Activated CD4-positive, alpha-beta T cell treated with anti-CD3 and anti-CD28 coated beads, Interleukin-2, amount 10 ng/mL, durations not matched to agents 7 days and 5 days (primary cell): Measurements from ENCODE around the gene DCDC1. TPM values are rescaled to one million over a fixed set of nuclear protein-coding genes. Genes with fewer than 3 reads are reported as not detected.

Source experiments
- CTCF ChIA-PET: fragments of 350-600 bp; sonication (Branson Sonifier 250); formaldehyde crosslinking; loops from one replicate; lab custom pipeline; 2021; ENCODE audit warnings: antibody characterized with exemption; lab: Charles Lee
- POLR2A ChIA-PET: fragments of 350-600 bp; sonication (Branson Sonifier 250); formaldehyde crosslinking; loops from one replicate; lab custom pipeline; 2021; ENCODE audit warnings: antibody characterized with exemption; lab: Charles Lee
- DNase-seq: peaks from one replicate; pipeline ENCODE4 v3.0.0-alpha.2; 2020
- H3K27ac Mint-ChIP-seq: one replicate; pipeline ENCODE4 v1.8.0; 2021; ENCODE audit warnings: mild to moderate bottlenecking, moderate library complexity, mixed read lengths
- H3K27me3 Mint-ChIP-seq: one replicate; pipeline ENCODE4 v1.8.0; 2021; ENCODE audit warnings: mixed read lengths
- H3K36me3 Mint-ChIP-seq: one replicate; pipeline ENCODE4 v1.8.0; 2021; ENCODE audit warnings: low read depth, mixed read lengths
- H3K4me1 Mint-ChIP-seq: one replicate; pipeline ENCODE4 v1.8.0; 2021; ENCODE audit warnings: mixed read lengths
- H3K4me3 Mint-ChIP-seq: one replicate; pipeline ENCODE4 v1.8.0; 2021; ENCODE audit warnings: mild to moderate bottlenecking, moderate library complexity, mixed read lengths
- H3K9me3 Mint-ChIP-seq: one replicate; pipeline ENCODE4 v1.8.0; 2021; ENCODE audit warnings: mixed read lengths
- total RNA-seq, 2 experiments: library from RNA; stranded (reverse); gene quantifications; one replicate each; pipeline ENCODE4 v1.2.3, GENCODE V29; 2021

DCDC1 gene
- total RNA-seq, 2 experiments from 2014 or later: not detected

DNA sequence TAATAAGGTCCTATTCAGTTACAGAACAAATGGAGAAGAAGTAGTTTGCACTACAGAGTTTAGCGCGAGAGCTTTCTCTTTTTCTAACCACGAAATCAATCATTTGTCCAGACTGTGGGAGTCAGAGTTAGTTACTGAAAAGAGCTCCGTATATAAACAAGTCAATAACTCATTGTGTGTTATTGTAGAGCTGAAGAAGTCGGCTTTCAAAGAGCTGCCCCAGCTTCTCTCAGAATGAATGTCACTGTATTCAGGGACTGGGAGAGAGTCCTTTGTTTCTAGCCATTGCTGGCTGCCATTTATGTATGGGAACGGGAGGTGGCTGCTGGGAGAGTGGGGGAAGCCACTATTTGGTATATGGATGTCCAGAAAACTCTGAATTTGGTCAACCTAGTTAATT, 227.8 kb downstream of the DCDC1 start:
- Mint-ChIP-seq H3K36me3 (no peaks in the 10 kb centered on the region), H3K27ac (no peak overlapping the region), H3K9me3 (no peaks in the 10 kb centered on the region), H3K4me3 (no peak overlapping the region), H3K4me1 (no peaks in the 10 kb centered on the region), H3K27me3 (no peaks in the 10 kb centered on the region)
- POLR2A ChIA-PET: no interaction called here
- CTCF ChIA-PET: no interaction called here
- DNase-seq: no peak

DNA sequence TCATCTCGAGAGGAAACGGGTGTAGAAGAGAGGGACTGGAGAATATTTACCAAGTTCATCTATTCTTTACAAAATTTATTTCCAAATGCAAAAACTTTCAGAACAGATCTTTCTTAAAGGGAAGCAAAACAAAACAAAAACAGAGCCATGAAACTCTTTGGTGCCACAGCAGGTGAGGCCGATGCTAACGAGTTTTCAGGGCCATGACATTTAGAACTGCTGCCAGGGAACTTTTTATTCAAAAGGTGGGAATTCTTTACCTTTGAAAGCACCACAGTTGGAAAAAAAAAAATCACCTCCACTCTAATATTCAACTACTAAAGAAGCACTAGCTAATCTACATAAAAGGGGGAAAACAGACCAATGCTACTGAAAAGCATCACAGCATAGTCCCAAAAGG, 230.1 kb downstream of the DCDC1 start:
- no peak overlapping the region for H3K4me3 Mint-ChIP-seq

GRCh38 chr11:31132531-31133421, 236.8 kb downstream of the DCDC1 start:
- no peak for DNase-seq
- H3K27me3 Mint-ChIP-seq: no peaks in the 10 kb centered on the region
- no peak overlapping the region for H3K4me3 Mint-ChIP-seq
- H3K27ac Mint-ChIP-seq: no peak overlapping the region
- ChIA-PET POLR2A (no interaction called here), CTCF (no interaction called here)
- no peaks in the 10 kb centered on the region for H3K4me1 Mint-ChIP-seq
- no peaks in the 10 kb centered on the region for H3K36me3 Mint-ChIP-seq
- no peaks in the 10 kb centered on the region for H3K9me3 Mint-ChIP-seq

More for the DNA sequence above, 230.1 kb downstream of the DCDC1 start:
- POLR2A ChIA-PET: no interaction called here
- Mint-ChIP-seq H3K4me1 (no peaks in the 10 kb centered on the region), H3K27ac (no peak overlapping the region), H3K36me3 (no peaks in the 10 kb centered on the region), H3K27me3 (no peaks in the 10 kb centered on the region), H3K9me3 (no peaks in the 10 kb centered on the region)
- DNase-seq: no peak
- CTCF ChIA-PET: no interaction called here

DNA sequence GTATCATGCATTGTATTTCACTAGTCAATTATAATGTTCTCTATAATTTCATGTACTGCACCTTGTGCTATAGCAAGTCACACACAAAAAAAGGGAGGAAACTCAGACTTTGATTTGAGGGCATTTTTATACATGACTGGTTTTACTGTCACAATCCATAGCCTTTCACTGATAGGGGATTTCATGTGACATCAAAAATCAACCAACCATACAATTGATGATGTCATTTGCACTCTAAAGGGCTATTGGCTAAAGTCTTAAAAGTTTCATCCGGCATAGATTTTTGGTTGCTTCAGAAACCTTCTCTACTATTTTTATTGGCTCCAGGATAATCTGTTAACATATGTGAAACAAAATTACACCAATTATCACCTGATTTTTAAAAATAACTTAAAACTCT, 237.8 kb downstream of the DCDC1 start:
- Mint-ChIP-seq H3K27ac (no peak overlapping the region), H3K27me3 (no peaks in the 10 kb centered on the region), H3K9me3 (no peaks in the 10 kb centered on the region), H3K36me3 (no peaks in the 10 kb centered on the region), H3K4me1 (no peaks in the 10 kb centered on the region), H3K4me3 (no peak overlapping the region)
- DNase-seq: no peak
- ChIA-PET POLR2A (no interaction called here), CTCF (no interaction called here)

- H3K4me3 Mint-ChIP-seq: no peak overlapping the region
- no peaks in the 10 kb centered on the region for H3K4me1 Mint-ChIP-seq
- peaks cover 3% of the 10 kb centered on the region for H3K9me3 Mint-ChIP-seq
- ChIA-PET CTCF (no interaction called here), POLR2A (no interaction called here)
- no peak for DNase-seq
- H3K27me3 Mint-ChIP-seq: no peaks in the 10 kb centered on the region
- H3K27ac Mint-ChIP-seq: no peak overlapping the region
- H3K36me3 Mint-ChIP-seq: no peaks in the 10 kb centered on the region
These were observed 242.2 kb downstream of the DCDC1 start for GRCh38 chr11:31127290-31127689.

DNA sequence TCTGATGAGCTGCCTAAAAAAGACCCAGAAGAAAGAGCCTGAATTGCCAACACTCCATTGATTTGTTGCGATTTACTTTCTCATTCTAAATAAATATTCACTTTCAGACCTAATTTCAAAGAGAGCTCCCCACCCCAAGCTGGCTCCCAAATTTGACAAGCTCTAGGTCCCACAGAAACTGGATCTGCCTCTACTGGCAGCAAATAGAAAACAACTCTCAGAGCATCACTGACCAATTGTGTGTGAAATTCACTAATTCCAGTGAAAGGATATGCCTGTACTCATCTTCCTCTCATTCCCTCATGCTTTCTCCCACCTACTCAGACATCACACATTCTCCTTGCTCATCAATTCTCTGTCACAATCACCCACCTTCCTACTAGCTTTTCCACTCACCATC, 249.1 kb downstream of the DCDC1 start:
- no peak for DNase-seq
- Mint-ChIP-seq H3K4me3 (no peak overlapping the region), H3K27ac (no peak overlapping the region), H3K36me3 (no peaks in the 10 kb centered on the region), H3K9me3 (peaks cover 3% of the 10 kb centered on the region), H3K4me1 (no peaks in the 10 kb centered on the region), H3K27me3 (no peaks in the 10 kb centered on the region)
- CTCF ChIA-PET: no interaction called here
- POLR2A ChIA-PET: no interaction called here

DNA sequence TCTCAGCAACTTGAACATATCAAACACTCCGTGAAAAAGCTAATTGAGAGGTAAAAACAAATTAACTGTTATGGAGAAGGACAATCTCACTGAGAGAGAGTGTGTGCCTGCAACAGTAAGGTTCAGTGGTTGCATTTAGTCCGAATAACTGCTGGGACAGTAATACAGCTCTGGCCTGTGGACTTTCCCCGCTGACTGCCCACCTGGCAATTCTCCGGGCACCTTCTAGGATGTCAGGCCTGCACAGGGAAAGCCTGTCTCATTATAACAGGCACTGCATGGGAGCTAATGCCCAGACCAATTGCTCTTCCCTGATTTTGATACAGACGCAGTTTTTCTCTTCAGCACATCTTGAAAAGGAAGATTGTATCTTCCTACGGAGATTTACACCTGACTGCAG, 251.0 kb downstream of the DCDC1 start:
- Mint-ChIP-seq H3K9me3 (no peaks in the 10 kb centered on the region), H3K36me3 (no peaks in the 10 kb centered on the region), H3K27ac (no peak overlapping the region), H3K4me3 (no peak overlapping the region), H3K27me3 (no peaks in the 10 kb centered on the region), H3K4me1 (no peaks in the 10 kb centered on the region)
- DNase-seq: no peak
- ChIA-PET POLR2A (no interaction called here), CTCF (no interaction called here)

- Mint-ChIP-seq H3K27ac (no peak overlapping the region), H3K4me1 (no peaks in the 10 kb centered on the region), H3K4me3 (no peak overlapping the region), H3K27me3 (no peaks in the 10 kb centered on the region), H3K36me3 (no peaks in the 10 kb centered on the region), H3K9me3 (no peaks in the 10 kb centered on the region)
- DNase-seq: no peak
- POLR2A ChIA-PET: no interaction called here
- CTCF ChIA-PET: no interaction called here
These were observed 252.5 kb downstream of the DCDC1 start for GRCh38 chr11:31117038-31117437.

DNA sequence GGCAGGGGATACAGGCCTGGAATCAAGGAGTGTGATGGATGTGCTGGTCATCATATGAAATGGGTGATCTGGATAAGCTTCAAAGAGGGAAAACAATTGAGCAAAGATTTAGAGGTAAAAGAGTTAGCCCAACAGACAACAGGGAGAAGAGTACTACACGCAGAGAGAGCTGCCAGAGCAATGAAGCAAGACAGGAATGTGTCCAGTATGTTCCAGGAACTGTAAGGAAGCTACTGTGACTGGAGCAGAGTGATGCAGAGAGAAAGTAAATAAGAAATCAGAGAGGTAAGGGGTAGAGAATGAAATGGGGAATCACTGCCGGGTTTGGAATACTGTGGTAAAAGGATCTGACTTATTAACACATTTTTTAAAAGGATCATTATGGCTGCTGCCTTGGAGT, 255.1 kb downstream of the DCDC1 start:
- H3K27me3 Mint-ChIP-seq: no peaks in the 10 kb centered on the region
- no peak overlapping the region for H3K27ac Mint-ChIP-seq
- ChIA-PET POLR2A (no interaction called here), CTCF (no interaction called here)
- no peaks in the 10 kb centered on the region for H3K36me3 Mint-ChIP-seq
- H3K4me1 Mint-ChIP-seq: no peaks in the 10 kb centered on the region
- no peak for DNase-seq
- no peak overlapping the region for H3K4me3 Mint-ChIP-seq
- no peaks in the 10 kb centered on the region for H3K9me3 Mint-ChIP-seq

DNA sequence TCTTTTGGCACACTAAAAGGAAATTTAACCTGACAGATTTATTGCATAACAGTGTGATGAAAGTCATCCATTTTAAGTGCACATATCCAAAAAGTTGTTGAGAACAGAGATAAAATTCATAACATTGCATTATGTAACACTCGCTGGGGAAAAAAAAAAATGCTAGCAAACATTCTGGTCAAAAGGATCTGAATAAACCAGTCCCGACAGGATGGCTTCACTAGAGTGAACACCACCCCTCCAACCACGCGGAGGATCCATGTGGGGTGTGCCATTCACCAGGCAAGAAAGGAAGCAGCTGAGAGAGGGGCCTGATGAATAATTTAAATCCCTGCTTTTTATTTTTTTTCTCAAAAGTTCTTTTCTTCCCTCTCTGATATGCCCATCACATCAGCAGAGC, 258.7 kb downstream of the DCDC1 start:
- DNase-seq: no peak
- H3K36me3 Mint-ChIP-seq: no peaks in the 10 kb centered on the region
- CTCF ChIA-PET: no interaction called here
- POLR2A ChIA-PET: no interaction called here
- no peak overlapping the region for H3K4me3 Mint-ChIP-seq
- no peaks in the 10 kb centered on the region for H3K9me3 Mint-ChIP-seq
- no peak overlapping the region for H3K27ac Mint-ChIP-seq
- peaks cover 4% of the 10 kb centered on the region for H3K27me3 Mint-ChIP-seq
- no peaks in the 10 kb centered on the region for H3K4me1 Mint-ChIP-seq

DNA sequence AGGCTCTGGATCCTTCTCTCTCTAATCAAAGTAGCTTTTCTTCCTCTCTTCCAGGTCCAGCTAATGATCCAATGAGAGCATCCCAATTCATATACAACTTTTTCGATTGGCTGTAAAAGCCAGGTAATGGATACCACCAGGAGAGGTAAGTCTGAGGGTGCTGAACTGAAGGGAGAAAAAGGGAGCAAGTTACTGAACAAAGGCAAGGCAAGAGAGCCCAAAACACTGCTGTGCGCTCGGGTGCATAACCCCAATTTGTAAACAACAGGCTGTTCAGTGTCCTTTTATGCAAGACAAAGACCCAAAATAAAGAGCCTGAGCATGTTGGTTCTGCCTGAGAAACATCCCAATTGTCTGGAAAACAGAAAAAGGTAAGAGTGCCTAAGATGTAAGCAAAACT, 260.1 kb downstream of the DCDC1 start:
- Mint-ChIP-seq H3K36me3 (no peaks in the 10 kb centered on the region), H3K27me3 (peaks cover 4% of the 10 kb centered on the region), H3K4me1 (no peaks in the 10 kb centered on the region), H3K9me3 (no peaks in the 10 kb centered on the region), H3K4me3 (no peak overlapping the region), H3K27ac (no peak overlapping the region)
- no peak for DNase-seq
- ChIA-PET CTCF (no interaction called here), POLR2A (no interaction called here)

DNA sequence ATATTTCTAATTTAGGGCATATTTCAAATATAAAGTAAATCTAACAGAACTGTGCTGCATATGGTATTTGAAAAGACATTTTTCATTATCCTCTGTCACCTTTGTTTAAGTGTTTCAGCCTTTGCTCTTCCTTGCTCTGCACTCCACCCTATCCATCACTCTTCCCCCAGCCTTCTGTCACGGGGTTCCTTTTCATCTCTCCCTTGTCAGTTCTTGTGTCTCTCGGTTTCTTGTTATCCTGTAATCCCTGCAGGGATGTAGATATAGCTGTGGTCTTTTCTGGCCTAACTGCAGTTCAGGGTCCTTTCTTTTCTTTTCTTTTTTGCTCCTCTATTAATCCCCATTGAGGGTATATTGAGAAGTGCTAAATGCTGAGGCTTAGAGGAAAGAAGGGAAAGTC, 261.9 kb downstream of the DCDC1 start:
- ChIA-PET POLR2A (no interaction called here), CTCF (interaction anchor here (1.1 kb wide), 1 partner anchor 8 kb away, joined by 4 read pairs; no protein-coding TSS in a partner anchor)
- H3K4me3 Mint-ChIP-seq: no peak overlapping the region
- peaks cover 4% of the 10 kb centered on the region for H3K27me3 Mint-ChIP-seq
- DNase-seq: no peak
- no peaks in the 10 kb centered on the region for H3K9me3 Mint-ChIP-seq
- no peaks in the 10 kb centered on the region for H3K36me3 Mint-ChIP-seq
- H3K4me1 Mint-ChIP-seq: no peaks in the 10 kb centered on the region
- no peak overlapping the region for H3K27ac Mint-ChIP-seq

- H3K36me3 Mint-ChIP-seq: no peaks in the 10 kb centered on the region
- no peaks in the 10 kb centered on the region for H3K9me3 Mint-ChIP-seq
- ChIA-PET CTCF (interaction anchor here (0.6 to 1.1 kb wide), 2 partner anchors 8 to 813 kb away, joined by 4 to 7 read pairs; no protein-coding TSS in a partner anchor), POLR2A (no interaction called here)
- no peak overlapping the region for H3K27ac Mint-ChIP-seq
- H3K4me1 Mint-ChIP-seq: no peaks in the 10 kb centered on the region
- no peak overlapping the region for H3K4me3 Mint-ChIP-seq
- peaks cover 4% of the 10 kb centered on the region for H3K27me3 Mint-ChIP-seq
- peak; percentile 43 for DNase-seq
These were observed 262.5 kb downstream of the DCDC1 start for GRCh38 chr11:31106968-31107576.
